ENCODE measurements around the gene LRMDA. TPM values are rescaled to one million over a fixed set of nuclear protein-coding genes. Genes with fewer than 3 reads are reported as not detected.

Gene LRMDA
- total RNA-seq, 1 donor from 2014 or later, result 29.9 TPM

DNA sequence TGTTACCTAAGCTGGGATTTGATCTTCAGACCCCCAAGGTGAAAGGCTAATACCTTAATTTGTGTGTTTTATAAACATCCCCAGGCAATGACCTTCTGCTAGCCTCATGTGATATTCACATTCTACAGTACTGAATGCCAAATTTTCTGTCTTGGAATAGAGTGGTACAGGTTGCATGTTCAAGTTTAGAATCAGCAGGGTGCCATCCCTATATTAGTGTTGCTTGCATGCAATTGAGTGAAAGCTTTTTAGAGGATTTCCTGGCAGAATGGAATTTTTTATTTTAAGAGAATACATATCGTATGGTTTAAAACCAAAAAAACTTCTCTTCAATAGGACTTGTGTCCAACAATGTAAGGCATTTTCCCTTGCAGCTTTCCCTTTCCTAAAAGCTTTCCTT is 107.3 kb downstream of the LRMDA start:
- H3K36me3 ChIP-seq, result no peaks in the 10 kb centered on the region
- TF ChIP-seq, protein P1, sequence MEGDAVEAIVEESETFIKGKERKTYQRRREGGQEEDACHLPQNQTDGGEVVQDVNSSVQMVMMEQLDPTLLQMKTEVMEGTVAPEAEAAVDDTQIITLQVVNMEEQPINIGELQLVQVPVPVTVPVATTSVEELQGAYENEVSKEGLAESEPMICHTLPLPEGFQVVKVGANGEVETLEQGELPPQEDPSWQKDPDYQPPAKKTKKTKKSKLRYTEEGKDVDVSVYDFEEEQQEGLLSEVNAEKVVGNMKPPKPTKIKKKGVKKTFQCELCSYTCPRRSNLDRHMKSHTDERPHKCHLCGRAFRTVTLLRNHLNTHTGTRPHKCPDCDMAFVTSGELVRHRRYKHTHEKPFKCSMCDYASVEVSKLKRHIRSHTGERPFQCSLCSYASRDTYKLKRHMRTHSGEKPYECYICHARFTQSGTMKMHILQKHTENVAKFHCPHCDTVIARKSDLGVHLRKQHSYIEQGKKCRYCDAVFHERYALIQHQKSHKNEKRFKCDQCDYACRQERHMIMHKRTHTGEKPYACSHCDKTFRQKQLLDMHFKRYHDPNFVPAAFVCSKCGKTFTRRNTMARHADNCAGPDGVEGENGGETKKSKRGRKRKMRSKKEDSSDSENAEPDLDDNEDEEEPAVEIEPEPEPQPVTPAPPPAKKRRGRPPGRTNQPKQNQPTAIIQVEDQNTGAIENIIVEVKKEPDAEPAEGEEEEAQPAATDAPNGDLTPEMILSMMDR (IDR thresholded peaks at IDR 0.05), result no peak
- no peak overlapping the region for H3K4me3 ChIP-seq
- no peak overlapping the region for H3K27ac ChIP-seq
- no peak for ATAC-seq
- peaks cover 9% of the 10 kb centered on the region for H3K4me1 ChIP-seq
- no peaks in the 10 kb centered on the region for H3K9me3 ChIP-seq
- no peak for DNase-seq
- intact Hi-C loops (cut with DNase I), result no loop called here
- H3K27me3 ChIP-seq (ENCODE audit: low read depth), result no peaks in the 10 kb centered on the region

DNA sequence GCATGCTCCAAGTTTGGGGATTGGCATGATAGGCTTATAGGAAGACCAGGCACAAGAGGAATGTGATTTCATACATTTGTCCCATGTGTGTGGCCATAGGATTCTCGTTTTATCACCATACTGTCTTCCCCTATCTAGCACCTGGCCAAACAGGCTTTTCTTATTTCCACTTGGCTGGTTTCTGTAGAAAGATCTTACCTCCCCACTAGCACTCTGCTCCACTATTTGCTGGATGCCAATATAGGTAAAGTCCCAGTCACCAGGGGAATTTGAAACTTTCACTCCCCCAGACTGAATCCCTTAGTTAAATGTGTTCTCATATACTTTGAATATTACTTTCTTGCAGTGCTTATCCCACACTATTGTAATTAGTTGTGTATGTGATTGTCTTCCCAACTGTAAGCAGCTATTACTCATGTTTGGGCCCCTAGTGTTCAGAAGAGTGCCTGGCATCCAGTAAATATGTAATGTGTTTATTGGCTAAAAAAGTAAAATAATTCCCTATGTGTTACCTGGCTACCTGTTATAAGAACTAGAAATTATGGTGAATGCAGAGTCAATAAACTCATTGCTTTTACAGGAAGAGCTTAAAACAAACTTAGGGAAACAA is 109.0 kb downstream of the LRMDA start:
- H3K4me1 ChIP-seq, result peaks cover 22% of the 10 kb centered on the region
- no peak for DNase-seq
- no peaks in the 10 kb centered on the region for H3K36me3 ChIP-seq
- H3K9me3 ChIP-seq, result no peaks in the 10 kb centered on the region
- intact Hi-C loops (cut with DNase I), result no loop called here
- H3K27me3 ChIP-seq (ENCODE audit: low read depth), result no peaks in the 10 kb centered on the region
- no peak for ATAC-seq
- no peak overlapping the region for H3K4me3 ChIP-seq
- H3K27ac ChIP-seq, result no peak overlapping the region
- TF ChIP-seq, protein P1 (IDR thresholded peaks at IDR 0.05), result no peak

DNA sequence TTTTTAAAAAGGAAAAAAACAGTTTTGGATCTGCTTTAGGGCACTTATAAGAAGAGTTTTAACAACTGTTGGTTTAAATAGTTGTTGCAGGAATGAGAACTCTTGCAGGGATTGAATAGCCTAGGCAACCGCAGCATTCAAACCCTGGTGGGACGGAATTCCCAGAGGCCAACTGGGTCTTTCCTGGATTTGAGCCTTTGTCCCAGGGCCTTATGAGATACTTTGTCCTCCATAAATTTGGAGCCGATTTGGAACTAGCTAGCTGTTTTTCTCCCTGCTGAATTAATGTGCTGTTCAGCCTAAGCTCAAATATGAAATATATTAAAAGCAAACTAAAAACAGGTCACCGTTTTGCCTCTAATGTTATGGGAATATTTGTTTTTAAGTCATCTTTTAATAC is 109.6 kb downstream of the LRMDA start:
- DNase-seq, result no peak
- H3K36me3 ChIP-seq, result no peaks in the 10 kb centered on the region
- peaks cover 22% of the 10 kb centered on the region for H3K4me1 ChIP-seq
- no peak overlapping the region for H3K27ac ChIP-seq
- H3K4me3 ChIP-seq, result no peak overlapping the region
- ATAC-seq, result no peak
- intact Hi-C loops (cut with DNase I), result no loop called here
- TF ChIP-seq, protein P1 (IDR thresholded peaks at IDR 0.05), result no peak
- H3K9me3 ChIP-seq, result no peaks in the 10 kb centered on the region
- H3K27me3 ChIP-seq (ENCODE audit: low read depth), result no peaks in the 10 kb centered on the region

DNA sequence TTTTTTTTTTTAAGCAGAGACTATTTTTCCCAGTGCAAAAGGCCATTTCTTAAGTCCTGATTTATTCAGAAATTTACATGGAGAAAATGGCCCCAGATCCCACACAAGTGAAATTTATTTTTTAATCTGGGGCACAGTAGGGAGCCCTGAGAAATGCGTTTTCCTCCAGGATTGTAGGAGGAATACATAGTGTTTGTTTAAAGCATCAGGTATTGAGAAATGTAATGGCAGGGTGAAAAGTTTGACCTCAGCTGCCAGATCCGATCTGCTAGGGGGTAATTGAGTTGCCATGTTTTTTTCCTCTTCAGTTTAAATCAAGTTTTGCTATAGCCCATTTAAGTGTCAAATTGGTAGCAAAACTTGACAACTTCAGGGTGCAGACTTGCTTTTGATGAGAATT is 110.0 kb downstream of the LRMDA start:
- no peaks in the 10 kb centered on the region for H3K36me3 ChIP-seq
- intact Hi-C loops (cut with DNase I), result no loop called here
- TF ChIP-seq, protein P1 (IDR thresholded peaks at IDR 0.05), result no peak
- no peak for ATAC-seq
- H3K9me3 ChIP-seq, result no peaks in the 10 kb centered on the region
- no peak overlapping the region for H3K27ac ChIP-seq
- H3K4me3 ChIP-seq, result no peak overlapping the region
- no peaks in the 10 kb centered on the region for H3K27me3 ChIP-seq (ENCODE audit: low read depth)
- peaks cover 22% of the 10 kb centered on the region for H3K4me1 ChIP-seq
- no peak for DNase-seq

DNA sequence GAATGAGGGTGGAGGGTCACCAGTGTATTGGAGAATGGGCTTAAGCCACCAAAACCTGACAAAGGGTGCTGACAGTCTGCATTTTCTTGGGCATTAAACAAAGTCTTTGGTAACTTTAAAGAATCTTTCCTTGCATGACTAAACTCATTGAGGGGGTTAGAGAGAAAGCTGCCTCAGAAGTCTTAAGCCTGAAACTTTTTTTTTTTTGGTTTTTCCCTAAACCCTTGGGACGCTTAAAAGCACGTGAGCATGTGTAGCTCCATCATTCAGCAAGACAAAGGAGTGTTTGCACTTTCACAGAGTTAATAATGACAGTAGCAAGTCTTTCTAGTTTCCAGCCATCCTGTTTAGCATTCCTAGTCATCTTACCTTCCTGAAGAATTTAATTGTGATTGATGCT is 110.7 kb downstream of the LRMDA start:
- TF ChIP-seq, protein P1 (IDR thresholded peaks at IDR 0.05), result no peak
- Histone ChIP-seq H3K36me3 (no peaks in the 10 kb centered on the region), H3K27ac (no peak overlapping the region), H3K4me1 (peaks cover 22% of the 10 kb centered on the region), H3K27me3 (ENCODE audit: low read depth) (no peaks in the 10 kb centered on the region), H3K9me3 (no peaks in the 10 kb centered on the region), H3K4me3 (no peak overlapping the region)
- no peak for ATAC-seq
- intact Hi-C loops (cut with DNase I), result no loop called here
- no peak for DNase-seq
